K562 (cell line): ENCODE measurements around the gene KIT. TPM values are rescaled to one million over a fixed set of nuclear protein-coding genes. Genes with fewer than 3 reads are reported as not detected.

Source experiments
- ATF1 ChIP-seq, 2 experiments: fragments of 450-650 bp in 1 of 2; IDR thresholded peaks; 2 replicates each; pipeline ENCODE4 v1.6.1; 2016; ENCODE audit warnings: missing compliant biosample characterization in 1 of 2, missing genetic modification characterization in 1 of 2
- CREBBP ChIP-seq: IDR thresholded peaks from one replicate; pipeline ENCODE4 v1.6.1; 2012; ENCODE audit warnings: low read depth, mild to moderate bottlenecking, control low read depth, inconsistent platforms, low read length
- FUS ChIP-seq: fragments of 200-400 bp; formaldehyde crosslinking; optimal IDR thresholded peaks from 2 replicates; pipeline ENCODE3; 2017; ENCODE audit warnings: low read depth, low read length
- MECOM ChIP-seq: fragments of 250-450 bp; sonication (Bioruptor Pico); IDR thresholded peaks from 2 replicates; pipeline ENCODE4 v1.8.0; 2022; ENCODE audit warnings: inconsistent platforms
- POLR2H ChIP-seq: IDR thresholded peaks from 2 replicates; pipeline ENCODE4 v1.6.1; 2016; ENCODE audit warnings: missing genetic modification characterization, low read depth, mild to moderate bottlenecking, control low read depth, missing compliant biosample characterization, moderate library complexity
- TBL1XR1 ChIP-seq, 2 experiments: IDR thresholded peaks; 2 replicates each; pipeline ENCODE4 v1.6.1; 2012; ENCODE audit warnings: improper control_type of control experiment in 2 of 2, low read length in 2 of 2, mild to moderate bottlenecking in 1 of 2
- YBX1 ChIP-seq: fragments of 450-650 bp; IDR thresholded peaks from 2 replicates; pipeline ENCODE4 v1.7.1; 2016; ENCODE audit warnings: mild to moderate bottlenecking
- ZNF41 ChIP-seq: fragments of 250-450 bp; sonication (Bioruptor Pico); conservative IDR thresholded peaks from 2 replicates; pipeline ENCODE4 v1.4.0; 2020; ENCODE audit warnings: mild to moderate bottlenecking
- ZNF639 ChIP-seq, 2 experiments: fragments of 200-800 bp in 1 of 2; sonication (Bioruptor generic) in 1 of 2; sonication (generic) in 1 of 2; formaldehyde crosslinking in 1 of 2; IDR thresholded peaks in 1 of 2; conservative IDR thresholded peaks in 1 of 2; 2 replicates each; pipeline versions ENCODE4 v1.5.0 to v1.6.1; 2016 to 2020; ENCODE audit warnings: missing compliant biosample characterization in 1 of 2, missing genetic modification characterization in 1 of 2, missing genetic modification reagents in 1 of 2
- polyA plus RNA-seq, 8 experiments: library from polyadenylated mRNA; depleted of rRNA in 4 of 8; stranded (reverse) in 5 of 8; unstranded in 3 of 8; fragments of >200 nt; fragmentation: Nextera tagmentation in 2 of 8; fragmentation: Illumina TruSeq in 1 of 8; extraction: Ambion mirVana in 2 of 8; extraction: Trizol in 1 of 8; gene quantifications; 2 replicates each; pipeline versions ENCODE4 v1.2.1 to v1.2.3, GENCODE V29; 2011 to 2014; ENCODE audit warnings: inconsistent platforms in 1 of 8, missing spikeins in 1 of 8
- total RNA-seq, 7 experiments: library from RNA; depleted of rRNA in 6 of 7; stranded (reverse); fragments of >200 nt in 6 of 7; fragmentation: Illumina TruSeq in 2 of 7; extraction: Trizol in 2 of 7; gene quantifications; 2 replicates each; pipeline versions ENCODE4 v1.2.1 to v1.2.3, GENCODE V29; 2011 to 2021; ENCODE audit warnings: low replicate concordance in 1 of 7
- TF ChIP-seq, protein P1 (sequence below): fragments of 450-650 bp; IDR thresholded peaks from one replicate; pipeline ENCODE4 v1.6.1; 2018; ENCODE audit warnings: mild to moderate bottlenecking, moderate library complexity; ENCODE audit not compliant: partially characterized antibody
- TF ChIP-seq, protein P2 (sequence below): fragments of 200-600 bp; sonication (generic); IDR thresholded peaks from one replicate; pipeline ENCODE4 v1.6.1; 2012; ENCODE audit warnings: mild to moderate bottlenecking, low read depth, low read length, inconsistent platforms

The KIT gene
- total and polyA plus RNA-seq, 9 of the 15 experiments (the other 6 are each of a cell fraction or from before 2014, with no cell fraction given) = 0.27 to 5.6 (median 0.57) TPM

DNA sequence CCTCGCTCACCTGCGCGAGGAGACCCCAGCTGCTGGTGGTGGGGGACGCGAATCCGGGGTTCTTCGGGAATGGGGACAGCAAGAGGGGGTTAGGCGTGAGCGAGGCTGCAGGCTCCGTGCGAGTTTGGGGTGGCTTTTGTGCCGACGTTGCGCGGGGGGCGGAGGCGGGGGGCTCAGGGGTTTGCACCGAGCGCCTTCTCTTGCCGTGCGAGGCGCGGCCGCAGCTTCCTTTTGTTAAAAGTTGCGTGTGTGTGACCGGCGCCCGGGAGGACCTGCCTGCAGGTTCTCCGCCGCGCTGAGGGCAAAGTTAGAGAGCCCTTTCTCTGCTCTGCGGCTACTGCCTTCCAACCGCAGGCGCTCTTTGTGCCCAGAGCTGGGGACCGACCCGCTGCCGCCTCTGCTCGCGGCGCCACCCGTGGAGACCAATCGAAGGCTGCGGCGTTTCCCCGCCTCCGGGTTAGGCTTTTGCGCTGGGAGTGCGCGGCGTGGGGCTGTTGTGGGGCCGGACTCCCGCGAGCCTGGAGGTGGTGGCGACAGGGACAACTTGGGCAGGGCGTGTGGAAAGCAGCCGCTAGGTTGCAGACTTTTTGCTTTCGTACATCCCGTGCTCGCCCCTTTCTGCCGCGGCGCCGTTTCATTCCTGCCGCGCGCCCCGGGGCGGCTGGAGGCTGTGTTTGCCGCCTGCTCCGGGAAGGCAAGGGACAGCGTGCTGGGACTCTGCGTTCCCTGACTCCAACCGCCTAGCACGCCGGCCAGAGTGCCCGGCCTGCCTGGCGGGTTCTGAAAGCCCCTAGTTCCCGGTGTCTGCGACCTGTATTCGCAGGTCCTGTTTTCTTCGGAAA lies 716 bp downstream of the KIT start (continued):
- TF ChIP-seq, protein P1, sequence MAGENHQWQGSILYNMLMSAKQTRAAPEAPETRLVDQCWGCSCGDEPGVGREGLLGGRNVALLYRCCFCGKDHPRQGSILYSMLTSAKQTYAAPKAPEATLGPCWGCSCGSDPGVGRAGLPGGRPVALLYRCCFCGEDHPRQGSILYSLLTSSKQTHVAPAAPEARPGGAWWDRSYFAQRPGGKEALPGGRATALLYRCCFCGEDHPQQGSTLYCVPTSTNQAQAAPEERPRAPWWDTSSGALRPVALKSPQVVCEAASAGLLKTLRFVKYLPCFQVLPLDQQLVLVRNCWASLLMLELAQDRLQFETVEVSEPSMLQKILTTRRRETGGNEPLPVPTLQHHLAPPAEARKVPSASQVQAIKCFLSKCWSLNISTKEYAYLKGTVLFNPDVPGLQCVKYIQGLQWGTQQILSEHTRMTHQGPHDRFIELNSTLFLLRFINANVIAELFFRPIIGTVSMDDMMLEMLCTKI = no peak
- TF ChIP-seq TBL1XR1 (IDR thresholded peaks at IDR 0.05; ENCODE audit: low read length in 2 of 2) (no peak), CREBBP (no peak), ATF1 (CRISPR knock-in tag; IDR thresholded peaks at IDR 0.05) (no peak), ATF1 (tag; IDR thresholded peaks at IDR 0.05) (peak; percentile 57), ZNF41 (CRISPR knock-in tag) (no peak), POLR2H (tag) (no peak), FUS (no peak), ZNF639 (CRISPR knock-in tag; conservative IDR thresholded peaks at IDR 0.05 in 1 of 2, IDR thresholded peaks at IDR 0.05 in 1 of 2) (no peak), MECOM (no peak), YBX1 (no peak)
- TF ChIP-seq, protein P2, sequence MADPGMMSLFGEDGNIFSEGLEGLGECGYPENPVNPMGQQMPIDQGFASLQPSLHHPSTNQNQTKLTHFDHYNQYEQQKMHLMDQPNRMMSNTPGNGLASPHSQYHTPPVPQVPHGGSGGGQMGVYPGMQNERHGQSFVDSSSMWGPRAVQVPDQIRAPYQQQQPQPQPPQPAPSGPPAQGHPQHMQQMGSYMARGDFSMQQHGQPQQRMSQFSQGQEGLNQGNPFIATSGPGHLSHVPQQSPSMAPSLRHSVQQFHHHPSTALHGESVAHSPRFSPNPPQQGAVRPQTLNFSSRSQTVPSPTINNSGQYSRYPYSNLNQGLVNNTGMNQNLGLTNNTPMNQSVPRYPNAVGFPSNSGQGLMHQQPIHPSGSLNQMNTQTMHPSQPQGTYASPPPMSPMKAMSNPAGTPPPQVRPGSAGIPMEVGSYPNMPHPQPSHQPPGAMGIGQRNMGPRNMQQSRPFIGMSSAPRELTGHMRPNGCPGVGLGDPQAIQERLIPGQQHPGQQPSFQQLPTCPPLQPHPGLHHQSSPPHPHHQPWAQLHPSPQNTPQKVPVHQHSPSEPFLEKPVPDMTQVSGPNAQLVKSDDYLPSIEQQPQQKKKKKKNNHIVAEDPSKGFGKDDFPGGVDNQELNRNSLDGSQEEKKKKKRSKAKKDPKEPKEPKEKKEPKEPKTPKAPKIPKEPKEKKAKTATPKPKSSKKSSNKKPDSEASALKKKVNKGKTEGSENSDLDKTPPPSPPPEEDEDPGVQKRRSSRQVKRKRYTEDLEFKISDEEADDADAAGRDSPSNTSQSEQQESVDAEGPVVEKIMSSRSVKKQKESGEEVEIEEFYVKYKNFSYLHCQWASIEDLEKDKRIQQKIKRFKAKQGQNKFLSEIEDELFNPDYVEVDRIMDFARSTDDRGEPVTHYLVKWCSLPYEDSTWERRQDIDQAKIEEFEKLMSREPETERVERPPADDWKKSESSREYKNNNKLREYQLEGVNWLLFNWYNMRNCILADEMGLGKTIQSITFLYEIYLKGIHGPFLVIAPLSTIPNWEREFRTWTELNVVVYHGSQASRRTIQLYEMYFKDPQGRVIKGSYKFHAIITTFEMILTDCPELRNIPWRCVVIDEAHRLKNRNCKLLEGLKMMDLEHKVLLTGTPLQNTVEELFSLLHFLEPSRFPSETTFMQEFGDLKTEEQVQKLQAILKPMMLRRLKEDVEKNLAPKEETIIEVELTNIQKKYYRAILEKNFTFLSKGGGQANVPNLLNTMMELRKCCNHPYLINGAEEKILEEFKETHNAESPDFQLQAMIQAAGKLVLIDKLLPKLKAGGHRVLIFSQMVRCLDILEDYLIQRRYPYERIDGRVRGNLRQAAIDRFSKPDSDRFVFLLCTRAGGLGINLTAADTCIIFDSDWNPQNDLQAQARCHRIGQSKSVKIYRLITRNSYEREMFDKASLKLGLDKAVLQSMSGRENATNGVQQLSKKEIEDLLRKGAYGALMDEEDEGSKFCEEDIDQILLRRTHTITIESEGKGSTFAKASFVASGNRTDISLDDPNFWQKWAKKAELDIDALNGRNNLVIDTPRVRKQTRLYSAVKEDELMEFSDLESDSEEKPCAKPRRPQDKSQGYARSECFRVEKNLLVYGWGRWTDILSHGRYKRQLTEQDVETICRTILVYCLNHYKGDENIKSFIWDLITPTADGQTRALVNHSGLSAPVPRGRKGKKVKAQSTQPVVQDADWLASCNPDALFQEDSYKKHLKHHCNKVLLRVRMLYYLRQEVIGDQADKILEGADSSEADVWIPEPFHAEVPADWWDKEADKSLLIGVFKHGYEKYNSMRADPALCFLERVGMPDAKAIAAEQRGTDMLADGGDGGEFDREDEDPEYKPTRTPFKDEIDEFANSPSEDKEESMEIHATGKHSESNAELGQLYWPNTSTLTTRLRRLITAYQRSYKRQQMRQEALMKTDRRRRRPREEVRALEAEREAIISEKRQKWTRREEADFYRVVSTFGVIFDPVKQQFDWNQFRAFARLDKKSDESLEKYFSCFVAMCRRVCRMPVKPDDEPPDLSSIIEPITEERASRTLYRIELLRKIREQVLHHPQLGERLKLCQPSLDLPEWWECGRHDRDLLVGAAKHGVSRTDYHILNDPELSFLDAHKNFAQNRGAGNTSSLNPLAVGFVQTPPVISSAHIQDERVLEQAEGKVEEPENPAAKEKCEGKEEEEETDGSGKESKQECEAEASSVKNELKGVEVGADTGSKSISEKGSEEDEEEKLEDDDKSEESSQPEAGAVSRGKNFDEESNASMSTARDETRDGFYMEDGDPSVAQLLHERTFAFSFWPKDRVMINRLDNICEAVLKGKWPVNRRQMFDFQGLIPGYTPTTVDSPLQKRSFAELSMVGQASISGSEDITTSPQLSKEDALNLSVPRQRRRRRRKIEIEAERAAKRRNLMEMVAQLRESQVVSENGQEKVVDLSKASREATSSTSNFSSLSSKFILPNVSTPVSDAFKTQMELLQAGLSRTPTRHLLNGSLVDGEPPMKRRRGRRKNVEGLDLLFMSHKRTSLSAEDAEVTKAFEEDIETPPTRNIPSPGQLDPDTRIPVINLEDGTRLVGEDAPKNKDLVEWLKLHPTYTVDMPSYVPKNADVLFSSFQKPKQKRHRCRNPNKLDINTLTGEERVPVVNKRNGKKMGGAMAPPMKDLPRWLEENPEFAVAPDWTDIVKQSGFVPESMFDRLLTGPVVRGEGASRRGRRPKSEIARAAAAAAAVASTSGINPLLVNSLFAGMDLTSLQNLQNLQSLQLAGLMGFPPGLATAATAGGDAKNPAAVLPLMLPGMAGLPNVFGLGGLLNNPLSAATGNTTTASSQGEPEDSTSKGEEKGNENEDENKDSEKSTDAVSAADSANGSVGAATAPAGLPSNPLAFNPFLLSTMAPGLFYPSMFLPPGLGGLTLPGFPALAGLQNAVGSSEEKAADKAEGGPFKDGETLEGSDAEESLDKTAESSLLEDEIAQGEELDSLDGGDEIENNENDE = no peak
